WERI-Rb-1 (cell line): ENCODE data around the gene TSPEAR.
A peak's percentile ranks its signal among the peaks of the same experiment; 100 is the strongest.

ENCODE experiments used
- DNase-seq: peaks from one replicate; pipeline ENCODE4 v3.0.0-alpha.2; 2020
- H3K27ac ChIP-seq: fragments of 250-450 bp; sonication (Bioruptor Pico); 2 replicates; pipeline ENCODE4 v1.5.1; 2020; ENCODE audit warnings: mild to moderate bottlenecking, moderate library complexity
- H3K27me3 ChIP-seq: fragments of 250-450 bp; sonication (Bioruptor Pico); 2 replicates; pipeline ENCODE4 v1.5.1; 2021; ENCODE audit warnings: mild to moderate bottlenecking, low read depth, moderate library complexity; ENCODE audit not compliant: insufficient read depth, severe bottlenecking
- H3K36me3 ChIP-seq: fragments of 250-450 bp; sonication (Bioruptor Pico); 2 replicates; pipeline ENCODE4 v1.5.1; 2020; ENCODE audit warnings: mild to moderate bottlenecking, moderate library complexity
- H3K4me3 ChIP-seq: 2 replicates; pipeline ENCODE4 v1.5.1; 2011; ENCODE audit warnings: low read depth, mild to moderate bottlenecking, control low read depth, low read length
- H3K9me3 ChIP-seq: fragments of 250-450 bp; sonication (Bioruptor Pico); 2 replicates; pipeline ENCODE4 v1.5.1; 2021; ENCODE audit warnings: mild to moderate bottlenecking, moderate library complexity; ENCODE audit not compliant: severe bottlenecking
- CTCF ChIP-seq: IDR thresholded peaks from 2 replicates; pipeline ENCODE4 v1.5.1; 2011; ENCODE audit warnings: low read depth, mild to moderate bottlenecking, control low read depth, inconsistent platforms, low read length

Gene TSPEAR

GRCh38 chr21:44519346-44520325, 191.7 kb downstream of the TSPEAR start:
- DNase-seq: no peak
- Histone ChIP-seq H3K9me3 (peaks cover 24% of the 10 kb centered on the region), H3K27ac (no peak overlapping the region), H3K27me3 (no peaks in the 10 kb centered on the region), H3K36me3 (no peaks in the 10 kb centered on the region), H3K4me3 (no peak overlapping the region)
- TF ChIP-seq CTCF: no peak

GRCh38 chr21:44518686-44519085, 192.7 kb downstream of the TSPEAR start:
- DNase-seq: no peak
- no peak for TF ChIP-seq CTCF
- Histone ChIP-seq H3K27ac (no peak overlapping the region), H3K4me3 (no peak overlapping the region), H3K36me3 (no peaks in the 10 kb centered on the region), H3K27me3 (no peaks in the 10 kb centered on the region), H3K9me3 (peaks cover 15% of the 10 kb centered on the region)

GRCh38 chr21:44517175-44517899, 194.0 kb downstream of the TSPEAR start:
- Histone ChIP-seq H3K9me3 (peaks cover 12% of the 10 kb centered on the region), H3K4me3 (no peak overlapping the region), H3K36me3 (no peaks in the 10 kb centered on the region), H3K27me3 (no peaks in the 10 kb centered on the region), H3K27ac (no peak overlapping the region)
- peak; percentile 52 for DNase-seq
- TF ChIP-seq CTCF: no peak

- no peak for DNase-seq
- Histone ChIP-seq H3K36me3 (no peaks in the 10 kb centered on the region), H3K9me3 (peaks cover 12% of the 10 kb centered on the region), H3K27ac (no peak overlapping the region), H3K27me3 (no peaks in the 10 kb centered on the region), H3K4me3 (no peak overlapping the region)
- no peak for TF ChIP-seq CTCF
Observed at GRCh38 chr21:44516828-44517174, 194.6 kb downstream of the TSPEAR start.

GRCh38 chr21:44516342-44516741, 195.0 kb downstream of the TSPEAR start:
- Histone ChIP-seq H3K27me3 (no peaks in the 10 kb centered on the region), H3K4me3 (no peak overlapping the region), H3K9me3 (peaks cover 12% of the 10 kb centered on the region), H3K36me3 (no peaks in the 10 kb centered on the region), H3K27ac (no peak overlapping the region)
- DNase-seq: no peak
- no peak for TF ChIP-seq CTCF
